MV-4-11 (cell line): ENCODE measurements around the gene TMEM132A.

Experiments used
- DNase-seq: peaks from one replicate; lab custom pipeline; 2025; lab: John Stamatoyannopoulos, UW

TMEM132A gene

DNA sequence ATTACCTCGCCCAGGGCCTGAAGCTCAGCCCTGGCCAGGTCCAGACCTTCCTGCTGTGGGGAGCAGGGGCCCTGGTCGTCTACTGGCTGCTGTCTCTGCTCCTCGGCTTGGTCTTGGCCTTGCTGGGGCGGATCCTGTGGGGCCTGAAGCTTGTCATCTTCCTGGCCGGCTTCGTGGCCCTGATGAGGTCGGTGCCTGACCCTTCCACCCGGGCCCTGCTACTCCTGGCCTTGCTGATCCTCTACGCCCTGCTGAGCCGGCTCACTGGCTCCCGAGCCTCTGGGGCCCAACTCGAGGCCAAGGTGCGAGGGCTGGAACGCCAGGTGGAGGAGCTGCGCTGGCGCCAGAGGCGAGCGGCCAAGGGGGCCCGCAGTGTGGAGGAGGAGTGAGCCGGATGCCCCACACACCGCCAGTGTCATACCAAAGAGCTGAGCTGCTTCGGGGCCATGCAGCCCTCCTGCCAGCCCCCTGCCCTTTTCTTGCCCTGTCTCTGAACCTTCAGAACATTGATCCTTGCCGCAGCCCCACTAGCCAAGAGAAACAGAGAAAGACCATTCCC is 2.4 kb upstream of the TMEM132A start:
- DNase-seq, result no peak

- no peak for DNase-seq
These were observed 1.4 kb upstream of the TMEM132A start for GRCh38 chr11:60922906-60923305.

DNA sequence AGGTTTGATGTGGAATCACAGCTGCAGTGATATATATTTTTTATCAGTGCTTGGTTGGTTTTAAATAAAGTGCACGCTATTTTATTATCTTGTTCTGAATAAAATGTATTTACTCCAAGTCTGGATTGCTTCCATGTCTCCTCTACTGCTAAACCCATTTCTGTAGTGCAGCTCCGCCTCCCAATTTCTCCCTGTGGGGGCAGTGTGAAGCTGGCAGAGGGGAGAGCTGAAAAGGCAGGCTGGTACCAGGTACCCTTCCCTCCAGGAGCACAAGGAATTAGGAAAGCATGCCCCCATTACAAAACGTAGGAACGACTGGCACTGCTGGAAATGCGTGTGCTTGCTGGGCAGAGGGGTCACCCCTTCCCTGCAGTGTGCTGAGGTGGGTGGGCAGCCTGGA is 934 bp upstream of the TMEM132A start:
- no peak for DNase-seq

DNA sequence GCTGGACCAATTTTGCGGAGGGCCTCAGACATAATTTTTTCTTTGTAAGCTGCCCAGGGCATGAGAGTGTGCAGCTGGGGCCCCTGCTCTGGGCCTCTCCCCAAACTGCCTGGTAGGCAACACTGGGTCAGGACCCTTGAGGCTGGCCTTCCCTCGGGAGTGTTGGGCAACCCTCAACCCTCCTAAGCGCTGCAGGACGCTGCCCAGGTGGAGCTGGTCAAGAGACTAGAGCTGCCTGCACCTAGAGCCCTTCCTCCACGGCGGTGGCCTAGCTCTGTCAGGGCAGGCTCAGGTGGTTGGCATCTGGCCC is 505 bp upstream of the TMEM132A start:
- DNase-seq, result no peak

DNA sequence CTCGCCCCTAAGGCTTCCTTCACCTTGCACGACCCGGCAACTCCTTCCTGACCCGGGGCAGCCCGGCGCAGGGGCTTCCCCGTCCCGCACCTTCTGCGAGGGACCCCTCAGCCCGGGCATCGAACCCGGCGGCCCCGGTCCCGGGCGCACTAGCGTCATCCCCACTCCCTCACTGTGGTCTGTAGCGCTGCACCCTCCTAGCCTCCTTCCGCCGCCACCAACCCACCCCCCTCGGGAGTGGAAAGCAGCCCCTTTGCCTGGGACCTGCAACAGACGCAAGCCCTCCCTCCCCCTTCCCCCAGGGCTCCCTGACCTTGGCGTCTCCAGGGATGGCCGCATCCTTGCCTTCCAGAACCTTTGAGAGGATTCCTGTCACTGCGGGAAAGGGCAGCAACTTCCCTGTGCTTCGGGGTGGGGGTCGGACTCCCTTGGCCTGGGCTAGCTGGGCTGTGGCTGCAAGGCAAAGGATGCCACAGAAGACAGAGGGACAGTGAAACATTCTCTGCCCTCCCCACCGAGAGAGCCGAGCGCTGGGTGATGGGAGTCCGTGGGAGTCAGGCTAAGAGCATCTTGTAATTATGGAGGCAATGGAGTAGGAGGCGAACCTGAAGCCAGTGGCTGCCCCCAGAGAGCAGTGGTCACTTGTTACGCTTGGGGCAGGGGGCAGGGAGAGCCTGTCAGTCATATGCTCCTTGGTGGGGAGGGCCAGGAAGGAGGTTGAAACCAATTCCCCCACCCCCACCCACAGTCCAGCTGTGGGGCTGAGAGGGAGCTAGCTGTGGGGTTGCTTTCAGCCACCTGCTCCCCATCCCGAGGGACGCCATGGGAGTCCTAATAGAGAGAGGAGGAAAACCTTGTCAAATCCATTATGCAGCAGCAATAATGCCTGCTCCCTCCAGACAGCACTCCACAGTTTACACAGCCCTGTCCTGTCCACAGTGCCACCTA is 920 bp downstream of the TMEM132A start:
- no peak for DNase-seq

DNA sequence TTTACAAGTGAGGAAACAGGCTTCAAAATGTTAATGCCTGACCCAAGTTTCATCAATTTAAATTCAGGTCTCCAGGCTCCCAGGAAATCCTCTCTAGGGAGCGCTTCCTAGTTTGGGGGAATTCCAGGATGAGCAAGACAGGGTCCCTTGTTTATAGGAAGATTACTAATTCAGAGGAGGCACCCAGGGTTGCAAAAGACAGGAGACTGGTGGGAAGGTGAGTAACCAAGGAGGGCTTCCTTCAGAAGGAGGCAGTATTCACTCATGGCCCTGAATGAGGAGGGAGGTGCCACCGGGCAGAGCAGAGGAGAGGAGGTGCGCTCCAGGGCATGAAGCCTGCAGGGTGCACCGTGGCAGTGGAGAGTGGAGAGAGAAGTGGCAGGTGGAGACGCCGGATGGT is 1.6 kb downstream of the TMEM132A start:
- no peak for DNase-seq

GRCh38 chr11:60926500-60926899 is 2.2 kb downstream of the TMEM132A start:
- DNase-seq, result no peak

- DNase-seq, result no peak
These were observed 2.9 kb downstream of the TMEM132A start for GRCh38 chr11:60927061-60927592.

- DNase-seq, result no peak
These were observed 3.3 kb downstream of the TMEM132A start for GRCh38 chr11:60927600-60927999.

GRCh38 chr11:60928563-60929001 is 4.3 kb downstream of the TMEM132A start:
- no peak for DNase-seq

DNA sequence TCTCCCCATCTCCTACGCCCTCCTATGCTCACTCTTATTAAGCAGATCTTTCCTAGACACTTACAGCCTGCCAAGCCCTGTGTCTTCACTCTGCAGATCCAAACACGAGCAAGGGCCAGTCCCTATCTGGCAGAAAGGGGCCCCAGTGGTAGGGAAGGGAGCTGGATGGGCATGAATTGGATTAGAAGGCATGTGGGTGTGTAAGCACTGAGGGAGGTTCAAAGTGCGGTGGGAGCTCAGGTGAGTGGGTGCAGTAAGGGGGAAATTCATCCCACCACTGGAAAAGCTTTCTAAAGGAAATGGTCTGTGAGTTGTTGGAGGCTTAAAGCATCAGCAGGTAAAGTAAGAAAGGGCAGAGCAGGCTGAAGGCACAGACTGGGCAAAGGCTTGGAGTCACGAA is 5.5 kb downstream of the TMEM132A start:
- no peak for DNase-seq

- no peak for DNase-seq
These were observed 6.1 kb downstream of the TMEM132A start for GRCh38 chr11:60930394-60930793.

GRCh38 chr11:60931917-60932316 is 7.7 kb downstream of the TMEM132A start:
- DNase-seq, result no peak

- DNase-seq, result no peak
These were observed 8.5 kb downstream of the TMEM132A start for GRCh38 chr11:60932605-60933356.

GRCh38 chr11:60933416-60934123 is 9.3 kb downstream of the TMEM132A start:
- no peak for DNase-seq

DNA sequence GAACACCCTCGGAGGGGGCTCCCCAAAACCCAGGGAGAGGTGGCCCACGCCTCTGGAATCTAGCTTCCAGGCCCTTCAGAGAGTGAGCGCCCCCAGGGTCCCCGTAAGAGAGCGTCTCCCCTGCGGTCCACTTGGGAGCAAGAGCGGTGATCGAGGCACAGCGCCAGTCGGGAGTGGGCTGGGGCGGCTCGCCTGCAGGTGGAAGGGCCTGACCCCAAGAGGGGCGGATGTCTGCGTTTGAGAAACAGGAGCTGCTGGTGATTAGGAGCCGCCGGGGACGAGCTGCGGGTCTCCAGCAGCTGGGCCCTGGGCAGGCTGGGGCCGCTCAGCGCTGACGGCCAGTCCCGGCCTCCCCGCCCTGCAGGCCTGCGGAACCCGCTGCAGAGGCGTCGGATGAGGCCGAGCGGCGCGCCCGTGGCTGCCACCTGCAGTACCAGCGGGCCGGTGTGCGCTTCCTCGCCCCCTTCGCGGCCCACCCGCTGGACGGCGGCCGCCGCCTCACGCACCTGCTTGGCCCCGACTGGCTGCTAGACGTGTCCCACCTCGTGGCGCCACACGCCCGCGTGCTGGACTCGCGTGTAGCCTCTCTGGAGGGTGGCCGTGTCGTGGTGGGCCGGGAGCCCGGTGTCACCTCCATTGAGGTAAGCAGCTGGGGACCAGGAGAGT is 10.0 kb downstream of the TMEM132A start:
- DNase-seq, result no peak

DNA sequence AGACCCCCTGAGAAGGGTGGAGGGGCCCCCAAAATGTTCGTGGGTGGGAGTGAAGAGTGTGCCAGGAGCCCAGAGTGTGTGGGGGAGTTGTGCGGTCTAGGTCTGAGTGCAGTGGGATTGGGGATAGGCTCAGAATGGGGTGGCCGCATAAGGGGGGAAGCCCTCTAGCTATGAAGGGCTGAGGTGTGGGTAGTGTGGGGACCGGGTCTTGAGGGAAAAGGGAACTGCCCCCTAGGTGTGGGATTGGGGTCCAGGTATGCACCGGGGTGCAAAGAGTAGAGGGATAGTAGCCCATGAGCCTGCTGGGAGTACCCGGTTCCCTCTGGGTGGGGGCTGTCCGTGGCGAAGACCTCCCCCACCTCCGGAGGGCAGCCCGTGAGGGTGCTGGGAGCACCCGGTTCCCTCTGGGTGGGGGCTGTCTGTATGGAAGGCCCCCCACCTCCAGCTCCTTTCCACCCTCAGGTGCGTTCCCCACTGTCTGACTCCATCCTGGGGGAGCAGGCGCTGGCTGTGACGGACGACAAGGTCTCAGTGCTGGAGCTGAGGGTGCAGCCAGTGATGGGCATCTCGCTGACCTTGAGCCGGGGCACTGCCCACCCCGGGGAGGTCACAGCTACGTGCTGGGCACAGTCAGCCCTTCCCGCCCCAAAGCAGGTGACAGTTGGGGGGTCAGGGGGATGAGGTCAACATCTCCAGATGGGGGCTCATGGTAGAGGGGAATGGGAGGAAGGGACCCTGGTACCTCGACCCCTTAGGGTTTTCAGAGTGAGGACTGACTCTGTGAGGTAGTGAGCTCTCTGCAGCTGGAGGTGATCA is 10.7 kb downstream of the TMEM132A start:
- DNase-seq, result no peak

DNA sequence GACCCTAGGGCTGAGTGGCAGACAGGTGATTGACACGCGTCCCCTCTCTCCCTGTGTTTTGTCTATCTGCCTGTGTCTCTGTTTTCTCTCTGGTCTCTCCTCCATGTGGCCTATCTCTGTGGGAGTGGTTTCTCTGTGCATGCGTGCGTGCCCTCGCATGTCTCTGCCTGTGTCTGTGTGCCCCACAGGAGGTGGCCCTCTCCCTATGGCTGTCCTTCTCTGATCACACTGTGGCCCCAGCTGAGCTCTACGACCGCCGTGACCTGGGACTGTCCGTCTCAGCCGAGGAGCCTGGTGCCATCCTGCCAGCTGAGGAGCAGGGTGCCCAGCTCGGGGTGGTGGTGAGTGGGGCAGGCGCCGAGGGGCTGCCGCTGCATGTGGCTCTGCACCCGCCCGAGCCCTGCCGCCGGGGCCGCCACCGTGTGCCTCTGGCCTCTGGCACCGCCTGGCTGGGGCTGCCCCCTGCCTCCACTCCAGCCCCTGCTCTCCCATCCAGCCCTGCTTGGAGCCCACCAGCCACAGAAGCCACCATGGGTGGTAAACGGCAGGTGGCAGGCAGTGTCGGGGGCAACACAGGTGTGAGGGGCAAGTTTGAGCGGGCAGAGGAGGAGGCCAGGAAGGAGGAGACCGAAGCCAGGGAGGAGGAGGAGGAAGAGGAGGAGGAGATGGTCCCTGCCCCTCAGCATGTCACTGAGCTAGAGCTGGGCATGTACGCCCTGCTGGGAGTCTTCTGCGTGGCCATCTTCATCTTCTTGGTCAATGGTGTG is 11.6 kb downstream of the TMEM132A start:
- DNase-seq, result no peak

DNA sequence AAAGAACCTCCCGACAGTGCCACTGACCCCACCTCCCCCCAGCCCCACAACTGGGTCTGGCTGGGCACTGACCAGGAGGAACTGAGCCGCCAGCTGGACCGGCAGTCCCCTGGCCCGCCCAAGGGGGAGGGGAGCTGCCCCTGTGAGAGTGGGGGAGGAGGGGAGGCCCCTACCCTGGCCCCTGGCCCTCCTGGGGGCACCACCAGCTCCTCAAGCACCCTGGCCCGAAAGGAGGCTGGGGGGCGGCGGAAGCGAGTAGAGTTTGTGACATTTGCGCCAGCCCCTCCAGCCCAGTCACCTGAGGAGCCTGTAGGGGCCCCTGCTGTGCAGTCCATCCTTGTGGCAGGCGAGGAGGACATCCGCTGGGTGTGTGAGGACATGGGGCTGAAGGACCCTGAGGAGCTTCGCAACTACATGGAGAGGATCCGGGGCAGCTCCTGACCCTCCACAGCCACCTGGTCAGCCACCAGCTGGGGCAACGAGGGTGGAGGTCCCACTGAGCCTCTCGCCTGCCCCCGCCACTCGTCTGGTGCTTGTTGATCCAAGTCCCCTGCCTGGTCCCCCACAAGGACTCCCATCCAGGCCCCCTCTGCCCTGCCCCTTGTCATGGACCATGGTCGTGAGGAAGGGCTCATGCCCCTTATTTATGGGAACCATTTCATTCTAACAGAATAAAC is 12.3 kb downstream of the TMEM132A start:
- DNase-seq, result no peak
